ENCODE results near the gene GLS2. TPM values are rescaled to one million over a fixed set of nuclear protein-coding genes. Genes with fewer than 3 reads are reported as not detected.

GLS2 gene
- total and polyA plus RNA-seq, 9 of the 15 experiments (the other 6 are each of a cell fraction or from before 2014, with no cell fraction given) = 0.11 TPM; not detected in 8

DNA sequence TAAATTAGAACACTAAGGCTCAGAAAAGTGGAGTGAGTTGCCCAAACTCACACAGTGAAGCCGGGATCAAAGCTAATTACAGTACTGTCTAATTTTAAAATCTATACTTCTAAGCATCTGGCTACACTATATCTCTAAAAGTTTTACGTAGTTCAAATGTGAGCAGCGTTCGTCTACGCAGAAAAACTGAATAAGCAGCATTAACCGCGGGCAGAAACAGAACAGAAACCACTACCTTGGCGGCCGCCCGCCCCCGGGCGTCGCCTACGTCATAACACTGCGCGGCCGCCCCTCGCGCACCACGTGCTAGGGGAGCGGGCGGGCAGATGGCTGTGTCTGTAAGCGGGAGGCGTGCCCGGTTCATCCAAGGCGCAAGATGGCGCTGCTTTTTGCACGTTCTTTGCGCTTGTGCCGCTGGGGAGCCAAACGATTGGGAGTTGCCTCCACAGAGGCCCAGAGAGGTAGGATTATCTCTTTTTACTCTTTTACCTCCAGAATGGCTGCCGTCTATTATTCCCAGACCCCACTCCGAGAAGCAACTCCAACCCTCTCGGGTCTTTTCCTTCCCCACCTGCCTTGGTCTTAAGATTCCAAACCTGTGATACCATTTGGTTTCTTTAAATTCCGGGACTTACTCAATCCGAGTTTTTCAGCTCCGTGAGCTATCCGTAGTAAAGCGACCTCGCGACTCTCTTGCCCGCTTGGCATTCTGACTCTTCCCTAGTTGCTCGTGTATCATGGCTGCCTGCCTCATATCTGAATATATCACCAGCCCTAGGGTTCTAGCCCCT, 19.6 kb downstream of the GLS2 start, which contains the start of gene SPRYD4 (continued):
- TF ChIP-seq SRSF1 (IDR thresholded peaks at IDR 0.05; ENCODE audit: low read depth, low read length) (no peak), TGIF2 (CRISPR knock-in tag; IDR thresholded peaks at IDR 0.05) (no peak), POLR2AphosphoS5 (IDR thresholded peaks at IDR 0.05; ENCODE audit: control insufficient read depth, insufficient read depth, low read depth, low read length) (peak; percentile 92), MEIS2 (IDR thresholded peaks at IDR 0.05; ENCODE audit: partially characterized antibody) (no peak), CBFA2T2 (conservative IDR thresholded peaks at IDR 0.05) (0 out of 2 replicates have a peak, but pooled peaks have one; percentile 28), TCF7L2 (IDR thresholded peaks at IDR 0.05; ENCODE audit: low read depth, low read length) (no peak), CHD2 (IDR thresholded peaks at IDR 0.05; ENCODE audit: low read depth, low read length) (0 out of 2 replicates have a peak, but pooled peaks have one; percentile 13), RBM15 (IDR thresholded peaks at IDR 0.05; ENCODE audit: insufficient read depth, low read length) (no peak), HOXB6 (CRISPR knock-in tag; IDR thresholded peaks at IDR 0.05; ENCODE audit: borderline replicate concordance) (no peak), NCOA4 (IDR thresholded peaks at IDR 0.05; ENCODE audit: partially characterized antibody) (no peak), HMG20A (CRISPR knock-in tag; conservative IDR thresholded peaks at IDR 0.05) (no peak), ZNF232 (CRISPR knock-in tag; IDR thresholded peaks at IDR 0.05) (no peak), MTF1 (CRISPR knock-in tag; IDR thresholded peaks at IDR 0.05; ENCODE audit: borderline replicate concordance) (no peak), KLF6 (CRISPR knock-in tag; IDR thresholded peaks at IDR 0.05; ENCODE audit: borderline replicate concordance) (0 out of 2 replicates have a peak, but pooled peaks have one; percentile 42)
- TF ChIP-seq, protein P1, sequence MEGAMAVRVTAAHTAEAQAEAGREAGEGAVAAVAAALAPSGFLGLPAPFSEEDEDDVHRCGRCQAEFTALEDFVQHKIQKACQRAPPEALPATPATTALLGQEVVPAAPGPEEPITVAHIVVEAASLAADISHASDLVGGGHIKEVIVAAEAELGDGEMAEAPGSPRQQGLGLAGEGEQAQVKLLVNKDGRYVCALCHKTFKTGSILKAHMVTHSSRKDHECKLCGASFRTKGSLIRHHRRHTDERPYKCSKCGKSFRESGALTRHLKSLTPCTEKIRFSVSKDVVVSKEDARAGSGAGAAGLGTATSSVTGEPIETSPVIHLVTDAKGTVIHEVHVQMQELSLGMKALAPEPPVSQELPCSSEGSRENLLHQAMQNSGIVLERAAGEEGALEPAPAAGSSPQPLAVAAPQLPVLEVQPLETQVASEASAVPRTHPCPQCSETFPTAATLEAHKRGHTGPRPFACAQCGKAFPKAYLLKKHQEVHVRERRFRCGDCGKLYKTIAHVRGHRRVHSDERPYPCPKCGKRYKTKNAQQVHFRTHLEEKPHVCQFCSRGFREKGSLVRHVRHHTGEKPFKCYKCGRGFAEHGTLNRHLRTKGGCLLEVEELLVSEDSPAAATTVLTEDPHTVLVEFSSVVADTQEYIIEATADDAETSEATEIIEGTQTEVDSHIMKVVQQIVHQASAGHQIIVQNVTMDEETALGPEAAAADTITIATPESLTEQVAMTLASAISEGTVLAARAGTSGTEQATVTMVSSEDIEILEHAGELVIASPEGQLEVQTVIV (CRISPR knock-in tag; IDR thresholded peaks at IDR 0.05; ENCODE audit: borderline replicate concordance) = no peak
- TF ChIP-seq, protein P2, sequence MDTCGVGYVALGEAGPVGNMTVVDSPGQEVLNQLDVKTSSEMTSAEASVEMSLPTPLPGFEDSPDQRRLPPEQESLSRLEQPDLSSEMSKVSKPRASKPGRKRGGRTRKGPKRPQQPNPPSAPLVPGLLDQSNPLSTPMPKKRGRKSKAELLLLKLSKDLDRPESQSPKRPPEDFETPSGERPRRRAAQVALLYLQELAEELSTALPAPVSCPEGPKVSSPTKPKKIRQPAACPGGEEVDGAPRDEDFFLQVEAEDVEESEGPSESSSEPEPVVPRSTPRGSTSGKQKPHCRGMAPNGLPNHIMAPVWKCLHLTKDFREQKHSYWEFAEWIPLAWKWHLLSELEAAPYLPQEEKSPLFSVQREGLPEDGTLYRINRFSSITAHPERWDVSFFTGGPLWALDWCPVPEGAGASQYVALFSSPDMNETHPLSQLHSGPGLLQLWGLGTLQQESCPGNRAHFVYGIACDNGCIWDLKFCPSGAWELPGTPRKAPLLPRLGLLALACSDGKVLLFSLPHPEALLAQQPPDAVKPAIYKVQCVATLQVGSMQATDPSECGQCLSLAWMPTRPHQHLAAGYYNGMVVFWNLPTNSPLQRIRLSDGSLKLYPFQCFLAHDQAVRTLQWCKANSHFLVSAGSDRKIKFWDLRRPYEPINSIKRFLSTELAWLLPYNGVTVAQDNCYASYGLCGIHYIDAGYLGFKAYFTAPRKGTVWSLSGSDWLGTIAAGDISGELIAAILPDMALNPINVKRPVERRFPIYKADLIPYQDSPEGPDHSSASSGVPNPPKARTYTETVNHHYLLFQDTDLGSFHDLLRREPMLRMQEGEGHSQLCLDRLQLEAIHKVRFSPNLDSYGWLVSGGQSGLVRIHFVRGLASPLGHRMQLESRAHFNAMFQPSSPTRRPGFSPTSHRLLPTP (IDR thresholded peaks at IDR 0.05; ENCODE audit: borderline replicate concordance, extremely low read depth, insufficient read length) = no peak
- TF ChIP-seq, protein P3, sequence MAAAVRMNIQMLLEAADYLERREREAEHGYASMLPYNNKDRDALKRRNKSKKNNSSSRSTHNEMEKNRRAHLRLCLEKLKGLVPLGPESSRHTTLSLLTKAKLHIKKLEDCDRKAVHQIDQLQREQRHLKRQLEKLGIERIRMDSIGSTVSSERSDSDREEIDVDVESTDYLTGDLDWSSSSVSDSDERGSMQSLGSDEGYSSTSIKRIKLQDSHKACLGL (CRISPR knock-in tag; IDR thresholded peaks at IDR 0.05; ENCODE audit: borderline replicate concordance, poor library complexity, severe bottlenecking) = peak; percentile 99

Data from K562 (cell line).